Measurements from ENCODE around the gene IARS2.

IARS2 gene

DNA sequence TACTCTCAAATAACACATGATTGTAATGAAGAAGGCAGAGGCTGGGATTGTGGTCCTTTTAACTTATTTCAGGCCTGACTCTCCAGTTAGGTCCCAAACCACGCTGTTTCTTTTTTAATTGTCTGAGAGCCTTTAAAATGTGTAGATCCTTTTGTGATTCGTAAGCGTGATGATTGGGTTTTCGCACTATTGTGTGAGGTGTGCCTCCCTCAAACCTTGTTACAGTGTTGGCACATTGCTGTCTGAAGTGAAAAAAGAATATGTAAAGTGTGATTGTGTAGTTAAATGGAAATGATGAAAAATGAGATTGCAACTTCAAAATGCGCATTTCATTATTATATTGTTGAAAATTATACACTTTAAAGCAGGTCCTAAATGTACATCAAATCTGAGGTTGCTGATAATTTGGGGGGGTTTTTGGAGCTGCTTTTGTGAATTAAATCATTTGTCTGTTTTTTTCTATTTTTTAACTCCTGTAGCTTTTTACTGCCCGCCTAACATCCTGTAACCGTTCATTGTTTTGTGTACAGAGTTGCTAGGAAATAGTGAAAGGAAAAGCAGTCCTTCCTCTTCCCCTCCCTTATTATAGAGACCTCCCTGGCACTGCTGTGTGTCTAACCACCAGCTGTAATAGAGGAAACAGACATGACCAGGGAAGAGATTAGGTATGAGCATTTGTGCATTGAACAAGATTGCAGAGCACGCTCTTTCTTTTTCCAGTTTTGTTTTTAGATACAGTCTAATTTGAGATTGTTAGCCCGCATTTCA is 43.3 kb downstream of the IARS2 start:
- TF ChIP-seq GATA3 (IDR thresholded peaks at IDR 0.05; ENCODE audit: low read depth, low read length) (no peak), GATA2 (IDR thresholded peaks at IDR 0.05; ENCODE audit: low read depth, low read length) (no peak)

- TF ChIP-seq GATA2 (IDR thresholded peaks at IDR 0.05; ENCODE audit: low read depth, low read length): no peak
- no peak for TF ChIP-seq GATA3 (IDR thresholded peaks at IDR 0.05; ENCODE audit: low read depth, low read length)
Measured at GRCh38 chr1:220139966-220140365, 46.0 kb downstream of the IARS2 start.

GRCh38 chr1:220144051-220144450 is 50.1 kb downstream of the IARS2 start:
- no peak for TF ChIP-seq GATA3 (IDR thresholded peaks at IDR 0.05; ENCODE audit: low read depth, low read length)
- TF ChIP-seq GATA2 (IDR thresholded peaks at IDR 0.05; ENCODE audit: low read depth, low read length): no peak

DNA sequence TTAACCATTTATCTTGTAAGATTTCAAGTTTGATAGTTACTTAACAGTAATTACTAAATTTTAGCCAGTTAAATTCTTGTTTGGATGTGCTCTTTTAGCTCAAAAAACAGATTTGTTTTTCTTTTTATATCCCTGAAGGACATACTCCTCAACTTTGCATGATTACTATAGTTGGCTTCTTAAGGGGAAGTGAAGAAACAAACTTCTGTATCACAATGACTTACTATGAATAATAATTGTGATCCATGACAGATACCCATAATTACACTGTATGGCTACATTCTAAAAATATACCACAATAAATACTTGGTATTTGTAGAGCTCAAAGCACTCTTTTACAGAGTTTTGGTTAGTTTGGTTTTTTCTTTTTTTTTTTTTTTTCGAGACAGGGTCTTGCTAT is 55.8 kb downstream of the IARS2 start:
- TF ChIP-seq GATA2 (IDR thresholded peaks at IDR 0.05; ENCODE audit: low read depth, low read length): no peak
- TF ChIP-seq GATA3 (IDR thresholded peaks at IDR 0.05; ENCODE audit: low read depth, low read length): no peak

DNA sequence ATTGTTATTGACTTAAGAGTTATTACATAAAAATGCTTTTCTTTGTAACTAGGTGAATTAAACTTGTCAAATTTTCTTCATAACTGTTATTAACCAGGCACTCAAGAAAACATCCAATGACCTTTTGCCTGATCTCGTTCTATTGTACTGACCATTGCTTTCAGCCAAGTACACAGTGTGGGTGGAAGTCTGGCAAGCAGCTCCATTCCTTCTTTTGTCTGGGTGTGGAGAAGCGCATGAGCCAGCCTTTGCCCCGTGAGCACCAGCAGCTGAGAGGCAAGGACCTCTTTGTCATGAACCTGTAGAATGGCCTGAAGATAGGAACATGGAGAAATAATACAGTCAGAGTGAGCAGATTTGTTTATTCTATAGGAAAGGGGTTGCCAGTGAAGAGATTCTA is 57.5 kb downstream of the IARS2 start:
- no peak for TF ChIP-seq GATA2 (IDR thresholded peaks at IDR 0.05; ENCODE audit: low read depth, low read length)
- TF ChIP-seq GATA3 (IDR thresholded peaks at IDR 0.05; ENCODE audit: low read depth, low read length): no peak

GRCh38 chr1:220153147-220153546 is 59.2 kb downstream of the IARS2 start:
- TF ChIP-seq GATA2 (IDR thresholded peaks at IDR 0.05; ENCODE audit: low read depth, low read length) (no peak), GATA3 (IDR thresholded peaks at IDR 0.05; ENCODE audit: low read depth, low read length) (no peak)

GRCh38 chr1:220156620-220157146 is 62.8 kb downstream of the IARS2 start:
- no peak for TF ChIP-seq GATA3 (IDR thresholded peaks at IDR 0.05; ENCODE audit: low read depth, low read length)

DNA sequence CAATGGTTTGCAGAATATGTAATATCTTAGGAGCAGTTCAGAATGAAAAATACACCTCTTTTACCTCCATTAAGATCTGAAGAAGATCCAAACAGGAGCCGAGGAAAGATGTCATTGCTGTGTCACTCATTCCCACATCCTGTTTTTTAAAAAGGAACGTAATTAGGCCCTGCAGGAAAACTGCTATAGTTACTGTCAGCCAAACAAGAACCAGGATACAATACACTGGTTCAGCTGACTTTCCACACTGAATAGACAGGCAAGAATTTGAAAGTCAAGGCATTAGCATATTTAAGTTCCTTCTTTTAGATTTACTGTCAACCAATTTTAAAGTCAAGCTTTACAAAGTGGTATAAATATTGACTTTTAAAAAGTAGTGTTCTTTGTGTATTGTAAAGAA is 63.8 kb downstream of the IARS2 start:
- TF ChIP-seq GATA3 (IDR thresholded peaks at IDR 0.05; ENCODE audit: low read depth, low read length) (no peak), GATA2 (IDR thresholded peaks at IDR 0.05; ENCODE audit: low read depth, low read length) (no peak)

- TF ChIP-seq GATA3 (IDR thresholded peaks at IDR 0.05; ENCODE audit: low read depth, low read length): no peak
- TF ChIP-seq GATA2 (IDR thresholded peaks at IDR 0.05; ENCODE audit: low read depth, low read length): no peak
Measured at GRCh38 chr1:220159041-220159440, 65.1 kb downstream of the IARS2 start.

DNA sequence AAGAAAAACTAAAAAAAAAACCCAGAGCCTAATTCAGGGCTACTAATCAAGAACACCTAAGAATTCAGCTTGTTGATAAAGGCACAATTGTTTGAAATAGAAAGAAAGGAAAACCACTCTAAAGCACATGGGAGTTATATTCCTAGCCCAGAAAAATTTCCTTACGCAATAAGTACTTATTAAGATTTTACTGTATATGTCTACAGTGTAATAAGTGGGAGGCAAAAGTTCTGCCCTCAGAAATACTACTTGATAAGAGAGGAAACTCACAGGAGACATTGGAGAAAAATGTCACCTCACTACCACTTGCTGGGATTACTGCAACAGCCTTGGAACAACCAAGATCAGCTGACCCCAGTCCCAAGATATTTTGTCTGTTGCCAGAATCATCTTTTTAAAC is 66.1 kb downstream of the IARS2 start:
- TF ChIP-seq GATA2 (IDR thresholded peaks at IDR 0.05; ENCODE audit: low read depth, low read length): no peak
- no peak for TF ChIP-seq GATA3 (IDR thresholded peaks at IDR 0.05; ENCODE audit: low read depth, low read length)

GRCh38 chr1:220164116-220164515 is 70.2 kb downstream of the IARS2 start:
- no peak for TF ChIP-seq GATA2 (IDR thresholded peaks at IDR 0.05; ENCODE audit: low read depth, low read length)
- TF ChIP-seq GATA3 (IDR thresholded peaks at IDR 0.05; ENCODE audit: low read depth, low read length): no peak

DNA sequence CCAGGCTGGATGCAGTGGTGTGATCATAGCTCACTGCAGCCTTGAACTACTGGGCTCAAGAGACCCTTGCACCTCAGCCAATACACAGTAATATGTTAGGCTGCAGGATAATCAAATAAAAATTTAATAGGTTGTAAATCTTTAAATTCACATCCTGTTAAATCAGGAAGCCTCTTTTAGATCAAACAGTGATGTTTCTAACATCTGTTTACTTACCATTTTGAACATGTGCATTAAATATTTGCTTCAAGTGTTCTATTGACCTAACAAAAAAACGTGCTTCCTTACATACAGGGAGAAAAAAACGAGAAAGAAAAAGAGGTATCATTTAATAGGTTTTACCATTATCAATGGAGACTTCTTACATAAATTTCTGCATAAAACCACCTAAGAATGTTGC is 70.6 kb downstream of the IARS2 start:
- TF ChIP-seq GATA2 (IDR thresholded peaks at IDR 0.05; ENCODE audit: low read depth, low read length): no peak

GRCh38 chr1:220166853-220167252 is 72.9 kb downstream of the IARS2 start:
- TF ChIP-seq GATA3 (IDR thresholded peaks at IDR 0.05; ENCODE audit: low read depth, low read length) (no peak), GATA2 (IDR thresholded peaks at IDR 0.05; ENCODE audit: low read depth, low read length) (no peak)

- TF ChIP-seq GATA3 (IDR thresholded peaks at IDR 0.05; ENCODE audit: low read depth, low read length) (no peak), GATA2 (IDR thresholded peaks at IDR 0.05; ENCODE audit: low read depth, low read length) (no peak)
Measured at GRCh38 chr1:220170836-220171526, 77.0 kb downstream of the IARS2 start.

- TF ChIP-seq GATA3 (IDR thresholded peaks at IDR 0.05; ENCODE audit: low read depth, low read length) (no peak), GATA2 (IDR thresholded peaks at IDR 0.05; ENCODE audit: low read depth, low read length) (no peak)
Measured at GRCh38 chr1:220176540-220176939, 82.6 kb downstream of the IARS2 start.

Data from SH-SY5Y (cell line).